H1 (cell line): ENCODE measurements around the gene OASL. TPM values are rescaled to one million over a fixed set of nuclear protein-coding genes. Genes with fewer than 3 reads are reported as not detected.

ENCODE experiments used
- CTCF ChIA-PET: fragments of 300-600 bp; sonication (Branson Sonifier 250); formaldehyde crosslinking; loops from one replicate; lab custom pipeline; 2021; ENCODE audit not compliant: partially characterized antibody; lab: Charles Lee
- POLR2A ChIA-PET: fragments of 300-600 bp; sonication (Branson Sonifier 250); formaldehyde crosslinking; loops from one replicate; lab custom pipeline; 2021; ENCODE audit warnings: inconsistent platforms; ENCODE audit not compliant: partially characterized antibody; lab: Charles Lee
- DNase-seq, 2 experiments: peaks; one replicate each; pipeline versions ENCODE4 v3.0.0 to v3.0.0-alpha.2; 2010 to 2022; ENCODE audit warnings: low spot score in 2 of 2, low read depth in 1 of 2, mixed read lengths in 1 of 2
- FAIRE-seq: peaks from 2 replicates; lab custom pipeline; 2011; peaks lifted over from hg19 to GRCh38; lab: Jason Lieb, UNC
- H2AFZ ChIP-seq: 2 replicates; pipeline ENCODE4 v1.8.1; 2012; ENCODE audit warnings: low read length, inconsistent platforms
- H2AK5ac ChIP-seq: 2 replicates; pipeline ENCODE4 v1.6.1; 2013; ENCODE audit warnings: low read depth, low read length
- H2BK120ac ChIP-seq: replicated peaks from 2 replicates; pipeline ENCODE3; 2013; ENCODE audit warnings: low read depth, low read length, inconsistent platforms
- H2BK12ac ChIP-seq: 2 replicates; pipeline ENCODE4 v1.6.1; 2013; ENCODE audit warnings: low read depth, low read length
- H2BK15ac ChIP-seq: 2 replicates; pipeline ENCODE4 v1.6.1; 2013; ENCODE audit warnings: low read length
- H2BK20ac ChIP-seq: 2 replicates; pipeline ENCODE4 v1.6.1; 2013; ENCODE audit warnings: low read length
- H2BK5ac ChIP-seq: 2 replicates; pipeline ENCODE4 v1.6.1; 2013; ENCODE audit warnings: low read depth, low read length
- H3K14ac ChIP-seq: 2 replicates; pipeline ENCODE4 v1.6.1; 2013; ENCODE audit warnings: inconsistent platforms; ENCODE audit not compliant: insufficient read length
- H3K18ac ChIP-seq: 2 replicates; pipeline ENCODE4 v1.6.1; 2013; ENCODE audit warnings: low read length; ENCODE audit errors: extremely low read depth
- H3K23ac ChIP-seq: 2 replicates; pipeline ENCODE4 v1.6.1; 2013; ENCODE audit warnings: inconsistent platforms; ENCODE audit not compliant: insufficient read length
- H3K23me2 ChIP-seq: 2 replicates; pipeline ENCODE4 v1.6.1; 2013; ENCODE audit warnings: low read depth, low read length
- H3K27ac ChIP-seq: 2 replicates; pipeline ENCODE4 v1.6.1; 2011; ENCODE audit warnings: low read depth, low read length, inconsistent platforms
- H3K27me3 ChIP-seq, 4 experiments: replicated peaks in 1 of 4; 1 replicate in 1 of 4; 2 replicates in 3 of 4; pipeline versions ENCODE4 v1.6.1 to v1.8.1; 2011 to 2013; ENCODE audit warnings: low read length in 3 of 4, mild to moderate bottlenecking in 3 of 4, inconsistent platforms in 2 of 4, mixed read lengths in 2 of 4, moderate library complexity in 1 of 4; ENCODE audit not compliant: control insufficient read depth in 3 of 4, insufficient read depth in 3 of 4; ENCODE audit errors: extremely low read depth in 1 of 4
- H3K36me3 ChIP-seq, 4 experiments: 2 replicates each; pipeline versions ENCODE4 v1.6.1 to v1.8.1; 2011 to 2013; ENCODE audit warnings: mild to moderate bottlenecking in 4 of 4, low read length in 3 of 4, moderate library complexity in 2 of 4, control low read depth in 1 of 4, inconsistent platforms in 1 of 4; ENCODE audit not compliant: insufficient read depth in 4 of 4, control insufficient read depth in 2 of 4
- H3K4ac ChIP-seq: replicated peaks from 2 replicates; pipeline ENCODE3; 2013; ENCODE audit warnings: low read length, low read depth, mixed read lengths, inconsistent platforms; ENCODE audit not compliant: insufficient read length
- H3K4me1 ChIP-seq, 4 experiments: replicated peaks in 1 of 4; 1 replicate in 1 of 4; 2 replicates in 3 of 4; pipeline versions ENCODE4 v1.6.1 to v1.8.1; 2011 to 2013; ENCODE audit warnings: low read length in 3 of 4, inconsistent platforms in 2 of 4, mixed read lengths in 1 of 4; ENCODE audit not compliant: insufficient read depth in 4 of 4, control insufficient read depth in 3 of 4
- H3K4me2 ChIP-seq, 2 experiments: 2 replicates each; pipeline versions ENCODE4 v1.6.1 to v1.8.1; 2011 to 2013; ENCODE audit warnings: low read depth in 2 of 2, low read length in 2 of 2, control low read depth in 1 of 2, inconsistent platforms in 1 of 2, mild to moderate bottlenecking in 1 of 2; ENCODE audit not compliant: insufficient read depth in 1 of 2
- H3K4me3 ChIP-seq, 4 experiments: fragments of 200-600, 300-600 bp in 1 of 4; sonication (generic), shearing (Covaris generic), sonication (Bioruptor Twin) in 1 of 4; 2 replicates each; pipeline versions ENCODE4 v1.5.1 to v1.8.1; 2011 to 2016; ENCODE audit warnings: low read length in 4 of 4, low read depth in 3 of 4, control low read depth in 2 of 4, inconsistent platforms in 2 of 4, mild to moderate bottlenecking in 2 of 4, mixed read lengths in 1 of 4, moderate library complexity in 1 of 4; ENCODE audit not compliant: insufficient read depth in 2 of 4; ENCODE audit errors: extremely low read depth in 1 of 4
- H3K56ac ChIP-seq: replicated peaks from 2 replicates; pipeline ENCODE3; 2013; ENCODE audit warnings: low read depth, mild to moderate bottlenecking, mixed read lengths, low read length, inconsistent platforms; ENCODE audit not compliant: insufficient read length
- H3K79me1 ChIP-seq: 2 replicates; pipeline ENCODE4 v1.6.1; 2013; ENCODE audit warnings: low read depth, low read length, control low read depth
- H3K79me2 ChIP-seq, 2 experiments: 2 replicates each; pipeline versions ENCODE4 v1.6.1 to v1.8.1; 2012 to 2013; ENCODE audit warnings: low read length in 2 of 2, mild to moderate bottlenecking in 2 of 2, inconsistent platforms in 1 of 2; ENCODE audit not compliant: insufficient read depth in 2 of 2, control insufficient read depth in 1 of 2
- H3K9ac ChIP-seq, 4 experiments: replicated peaks in 1 of 4; 1 replicate in 1 of 4; 2 replicates in 3 of 4; pipeline versions ENCODE4 v1.6.1 to v1.8.1; 2011 to 2013; ENCODE audit warnings: low read depth in 3 of 4, low read length in 3 of 4, control low read depth in 2 of 4, mild to moderate bottlenecking in 2 of 4, moderate library complexity in 2 of 4, inconsistent platforms in 1 of 4; ENCODE audit errors: extremely low read depth in 1 of 4
- H3K9me3 ChIP-seq, 2 experiments: 2 replicates each; pipeline versions ENCODE4 v1.6.1 to v1.8.1; 2012 to 2013; ENCODE audit warnings: mild to moderate bottlenecking in 2 of 2, moderate library complexity in 2 of 2, control low read depth in 1 of 2, inconsistent platforms in 1 of 2, low read depth in 1 of 2, low read length in 1 of 2, mixed read lengths in 1 of 2; ENCODE audit not compliant: insufficient read depth in 2 of 2
- H4K20me1 ChIP-seq, 2 experiments: replicated peaks in 1 of 2; 2 replicates each; pipeline versions ENCODE3 to v1.8.1; 2011 to 2013; ENCODE audit warnings: inconsistent platforms in 2 of 2, low read length in 2 of 2, mild to moderate bottlenecking in 1 of 2; ENCODE audit not compliant: insufficient read depth in 2 of 2, control insufficient read depth in 1 of 2
- H4K5ac ChIP-seq: 2 replicates; pipeline ENCODE4 v1.6.1; 2013; ENCODE audit warnings: low read length, low read depth, mixed read lengths, inconsistent platforms; ENCODE audit not compliant: insufficient read length
- H4K8ac ChIP-seq: 2 replicates; pipeline ENCODE4 v1.8.0; 2013; ENCODE audit warnings: mild to moderate bottlenecking, moderate library complexity, low read length, inconsistent platforms; ENCODE audit not compliant: insufficient read depth; ENCODE audit errors: extremely low read depth
- H4K91ac ChIP-seq: replicated peaks from 2 replicates; pipeline ENCODE3; 2013; ENCODE audit warnings: low read length, mixed read lengths, inconsistent platforms; ENCODE audit not compliant: insufficient read length
- CBX8 ChIP-seq: fragments of 300-800, 300-1000 bp; sonication (generic); IDR thresholded peaks from 2 replicates; pipeline ENCODE4 v1.7.1; 2016; ENCODE audit warnings: low read depth, low read length, borderline replicate concordance
- CEBPB ChIP-seq: IDR thresholded peaks from 2 replicates; pipeline ENCODE4 v1.6.1; 2012; ENCODE audit warnings: low read depth, low read length
- CHD2 ChIP-seq: IDR thresholded peaks from 2 replicates; pipeline ENCODE4 v1.6.1; 2012; ENCODE audit warnings: low read length, improper control_type of control experiment
- EGR1 ChIP-seq: IDR thresholded peaks from 2 replicates; pipeline ENCODE4 v1.6.1; 2011; ENCODE audit warnings: low read depth, low read length, borderline replicate concordance
- HDAC6 ChIP-seq: IDR thresholded peaks from one replicate; pipeline ENCODE4 v1.7.1; 2012; ENCODE audit warnings: low read depth, mild to moderate bottlenecking, inconsistent platforms, low read length, moderate library complexity
- KDM1A ChIP-seq: fragments of 200-600, 300-600 bp; sonication (generic); IDR thresholded peaks from 2 replicates; pipeline ENCODE4 v1.7.1; 2016; ENCODE audit warnings: mild to moderate bottlenecking, low read length, borderline replicate concordance
- NRF1 ChIP-seq: IDR thresholded peaks from 2 replicates; pipeline ENCODE4 v1.6.1; 2011; ENCODE audit warnings: mild to moderate bottlenecking, low read depth, low read length, improper control_type of control experiment
- RAD21 ChIP-seq, 2 experiments: IDR thresholded peaks in 1 of 2; conservative IDR thresholded peaks in 1 of 2; 2 replicates each; pipeline ENCODE4 v1.6.1; 2011; ENCODE audit warnings: low read depth in 2 of 2, low read length in 2 of 2, improper control_type of control experiment in 1 of 2, inconsistent platforms in 1 of 2, mild to moderate bottlenecking in 1 of 2, moderate library complexity in 1 of 2
- RBBP5 ChIP-seq: IDR thresholded peaks from 2 replicates; pipeline ENCODE4 v1.7.1; 2012; ENCODE audit warnings: low read depth, mild to moderate bottlenecking, inconsistent platforms, low read length, moderate library complexity, borderline replicate concordance
- RNF2 ChIP-seq: fragments of 200-900, 300-1000 bp; sonication (generic); IDR thresholded peaks from 2 replicates; pipeline ENCODE4 v1.7.1; 2016; ENCODE audit warnings: borderline replicate concordance, low read depth, mild to moderate bottlenecking, antibody characterized with exemption, low read length; ENCODE audit not compliant: poor library complexity, severe bottlenecking; ENCODE audit errors: missing control alignments
- SIN3A ChIP-seq, 2 experiments: IDR thresholded peaks in 1 of 2; conservative IDR thresholded peaks in 1 of 2; 2 replicates each; pipeline ENCODE4 v1.6.1; 2011 to 2012; ENCODE audit warnings: low read length in 2 of 2, improper control_type of control experiment in 1 of 2, low read depth in 1 of 2, mild to moderate bottlenecking in 1 of 2
- SUZ12 ChIP-seq: fragments of 200-600 bp; sonication (generic); IDR thresholded peaks from 2 replicates; pipeline ENCODE4 v1.6.1; 2012; ENCODE audit warnings: mild to moderate bottlenecking, inconsistent platforms, low read length, moderate library complexity, mixed read lengths
- TBP ChIP-seq: IDR thresholded peaks from 2 replicates; pipeline ENCODE4 v1.6.1; 2011; ENCODE audit warnings: low read depth, low read length, improper control_type of control experiment
- WGBS, 2 experiments: shearing (Covaris generic) in 1 of 2; methylation state at CpG; one replicate each; pipeline versions ENCODE4 v1.1.6 to v1.1.7; 2013 to 2015; ENCODE audit warnings: low lambda C conversion rate in 2 of 2, mixed read lengths in 2 of 2, inconsistent platforms in 1 of 2, low coverage in 1 of 2, missing lambda C conversion rate in 1 of 2; ENCODE audit not compliant: insufficient replicate concordance in 2 of 2, insufficient coverage in 1 of 2, insufficient read length in 1 of 2; ENCODE audit errors: extremely low coverage in 1 of 2, missing lambda C conversion rate in 1 of 2; 5-methylcytosine and 5-hydroxymethylcytosine counted together
- polyA plus RNA-seq, 7 experiments: library from polyadenylated mRNA; depleted of rRNA in 3 of 7; stranded (reverse) in 5 of 7; unstranded in 2 of 7; fragments of >200 nt in 5 of 7; fragments of 200-250 nt in 2 of 7; gene quantifications; 1 replicate in 5 of 7; 2 replicates in 1 of 7; 4 replicates in 1 of 7; pipeline versions ENCODE4 v1.2.1 to v1.2.3, GENCODE V29; 2011 to 2013; ENCODE audit warnings: missing spikeins in 2 of 7, mixed read lengths in 2 of 7
- total RNA-seq: library from RNA; stranded (reverse); fragmentation: NEBNext Ultra II Directional; extraction: Animal tissue kit (Norgen Biotek cat#: 25700); gene quantifications from 2 replicates; pipeline ENCODE4 v1.2.1, GENCODE V29; 2021

The OASL gene
- total and polyA plus RNA-seq, 2 of the 8 experiments (the other 6 are each of a cell fraction or from before 2014, with no cell fraction given), result not detected

- no peaks in the 10 kb centered on the region for H3K27me3 ChIP-seq
- ChIA-PET POLR2A (interaction anchor here (1.0 to 1.4 kb wide), 2 partner anchors 15 to 17 kb away, joined by 4 read pairs; partner anchors contain the start of gene C12orf43), CTCF (interaction anchor here (0.6 to 2.7 kb wide), 12 partner anchors 8 to 418 kb away, joined by 3 to 9 read pairs (median 4); partner anchors contain the start of gene HNF1A)
- H3K18ac ChIP-seq, result no peak overlapping the region
- no peak overlapping the region for H4K91ac ChIP-seq
- no peak overlapping the region for H2AK5ac ChIP-seq
- H3K14ac ChIP-seq, result no peak overlapping the region
- H3K4me3 ChIP-seq, result no peak overlapping the region
- peaks cover 0 to 3% of the 10 kb centered on the region in 2 experiments for H4K20me1 ChIP-seq
- H3K4ac ChIP-seq, result no peak overlapping the region
- H2BK12ac ChIP-seq, result no peak overlapping the region
- H3K23me2 ChIP-seq, result peaks cover 2% of the 10 kb centered on the region; the same call in 1 of the 2 replicates
- no peak overlapping the region for H4K5ac ChIP-seq
- no peak overlapping the region; the same call in 1 of the 2 replicates for H2BK5ac ChIP-seq
- H3K9ac ChIP-seq, result no peak overlapping the region
- H3K36me3 ChIP-seq, result peaks cover 11 to 22% (median 14%) of the 10 kb centered on the region in 4 experiments
- H3K27ac ChIP-seq, result no peak overlapping the region
- H3K79me2 ChIP-seq, result no peaks in the 10 kb centered on the region
- H3K23ac ChIP-seq, result no peak overlapping the region
- H2AFZ ChIP-seq, result no peak overlapping the region
- no peaks in the 10 kb centered on the region for H3K9me3 ChIP-seq
- no peaks in the 10 kb centered on the region for H3K79me1 ChIP-seq
- H3K4me2 ChIP-seq, result no peak overlapping the region
- 79% methylated on average over 9 of the region's 11 CpGs; no CpG with 5 or more reads in 1 of the 2 experiments for WGBS, 2 experiments
- H2BK20ac ChIP-seq, result no peak overlapping the region
- H2BK120ac ChIP-seq, result no peak overlapping the region
- H3K56ac ChIP-seq, result no peak overlapping the region
- H2BK15ac ChIP-seq, result no peak overlapping the region
- peaks cover 2 to 6% (median 3%) of the 10 kb centered on the region in 4 experiments; a peak in 6 of 7 replicates for H3K4me1 ChIP-seq
- no peak for DNase-seq
- no peak overlapping the region for H4K8ac ChIP-seq
- no peak for FAIRE-seq
- TF ChIP-seq SUZ12 (no peak), EGR1 (no peak), HDAC6 (no peak), SIN3A (conservative IDR thresholded peaks at IDR 0.05 in 1 of 2, IDR thresholded peaks at IDR 0.05 in 1 of 2; ENCODE audit: low read depth in 1 of 2, low read length in 2 of 2) (no peak), RNF2 (no peak), KDM1A (no peak), NRF1 (no peak), CHD2 (no peak), CBX8 (no peak), CEBPB (no peak), RBBP5 (no peak), TBP (no peak), RAD21 (IDR thresholded peaks at IDR 0.05 in 1 of 2, conservative IDR thresholded peaks at IDR 0.05 in 1 of 2; ENCODE audit: low read depth in 2 of 2, low read length in 2 of 2) (no peak)
These were observed 38.0 kb downstream of the OASL start for GRCh38 chr12:121001060-121001459.
